Thyroid gland (tissue), 4 donors: ENCODE data around the gene ADAMTS14.

Source experiments
- CTCF ChIP-seq, 6 experiments: fragments of 200-600 bp in 3 of 6; fragments of 450-650 bp in 3 of 6; sonication (generic) in 3 of 6; IDR thresholded peaks; one replicate each; pipeline ENCODE4 v1.5.1; 2016 to 2019; ENCODE audit warnings: antibody characterized with exemption in 6 of 6, mild to moderate bottlenecking in 2 of 6, inconsistent platforms in 1 of 6, moderate library complexity in 1 of 6
- POLR2A ChIP-seq, 2 donors: fragments of 450-650 bp; IDR thresholded peaks; one replicate each; pipeline ENCODE4 v1.6.1; 2017; ENCODE audit warnings: antibody characterized with exemption in 2 of 2, mild to moderate bottlenecking in 2 of 2, moderate library complexity in 1 of 2

- no peak for TF ChIP-seq CTCF (IDR thresholded peaks at IDR 0.05)
- TF ChIP-seq POLR2A (IDR thresholded peaks at IDR 0.05) = no peak
These were observed 123.3 kb downstream of the ADAMTS14 start for GRCh38 chr10:70795613-70796012.
